ENCODE results near the gene ACACA.

ACACA gene

GRCh38 chr17:37188157-37188556 lies 218.5 kb downstream of the ACACA start:
- TF ChIP-seq, protein P1, sequence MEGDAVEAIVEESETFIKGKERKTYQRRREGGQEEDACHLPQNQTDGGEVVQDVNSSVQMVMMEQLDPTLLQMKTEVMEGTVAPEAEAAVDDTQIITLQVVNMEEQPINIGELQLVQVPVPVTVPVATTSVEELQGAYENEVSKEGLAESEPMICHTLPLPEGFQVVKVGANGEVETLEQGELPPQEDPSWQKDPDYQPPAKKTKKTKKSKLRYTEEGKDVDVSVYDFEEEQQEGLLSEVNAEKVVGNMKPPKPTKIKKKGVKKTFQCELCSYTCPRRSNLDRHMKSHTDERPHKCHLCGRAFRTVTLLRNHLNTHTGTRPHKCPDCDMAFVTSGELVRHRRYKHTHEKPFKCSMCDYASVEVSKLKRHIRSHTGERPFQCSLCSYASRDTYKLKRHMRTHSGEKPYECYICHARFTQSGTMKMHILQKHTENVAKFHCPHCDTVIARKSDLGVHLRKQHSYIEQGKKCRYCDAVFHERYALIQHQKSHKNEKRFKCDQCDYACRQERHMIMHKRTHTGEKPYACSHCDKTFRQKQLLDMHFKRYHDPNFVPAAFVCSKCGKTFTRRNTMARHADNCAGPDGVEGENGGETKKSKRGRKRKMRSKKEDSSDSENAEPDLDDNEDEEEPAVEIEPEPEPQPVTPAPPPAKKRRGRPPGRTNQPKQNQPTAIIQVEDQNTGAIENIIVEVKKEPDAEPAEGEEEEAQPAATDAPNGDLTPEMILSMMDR (IDR thresholded peaks at IDR 0.05; ENCODE audit: low read depth, low read length): no peak
- in situ Hi-C loops (cut with HindIII; ENCODE audit: low sequenced_read_pairs): no loop called here
- no peak for DNase-seq (ENCODE audit: low read depth, low spot score)
- H3K4me3 ChIP-seq (ENCODE audit: low read depth, low read length): no peak overlapping the region

DNA sequence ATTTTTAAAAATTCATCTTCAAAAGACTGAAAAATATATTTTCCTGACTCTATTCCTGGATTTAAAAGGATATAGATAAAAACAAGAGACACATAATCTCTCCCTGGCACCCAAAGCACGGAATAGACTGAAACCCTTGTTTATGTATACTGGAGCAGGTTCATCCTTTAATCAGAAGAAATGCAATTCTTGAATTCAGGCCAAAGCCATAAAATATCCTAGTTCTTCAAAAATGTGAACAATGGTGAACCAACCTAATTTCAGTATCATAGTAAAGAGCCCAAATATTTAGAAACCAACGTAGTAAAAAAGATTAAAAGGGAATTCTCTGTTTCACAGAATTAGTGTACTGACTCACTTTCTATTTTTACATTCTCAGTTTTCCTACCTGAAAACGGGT lies 219.4 kb downstream of the ACACA start:
- no peak overlapping the region for H3K4me3 ChIP-seq (ENCODE audit: low read depth, low read length)
- DNase-seq (ENCODE audit: low read depth, low spot score): peak; percentile 4
- in situ Hi-C loops (cut with HindIII; ENCODE audit: low sequenced_read_pairs): no loop called here
- TF ChIP-seq, protein P1 (IDR thresholded peaks at IDR 0.05; ENCODE audit: low read depth, low read length): no peak

- H3K4me3 ChIP-seq (ENCODE audit: low read depth, low read length): no peak overlapping the region
- in situ Hi-C loops (cut with HindIII; ENCODE audit: low sequenced_read_pairs): no loop called here
- TF ChIP-seq, protein P1 (IDR thresholded peaks at IDR 0.05; ENCODE audit: low read depth, low read length): no peak
- DNase-seq (ENCODE audit: low read depth, low spot score): peak; percentile 38
Observed at GRCh38 chr17:37182786-37183465, 223.7 kb downstream of the ACACA start.

DNA sequence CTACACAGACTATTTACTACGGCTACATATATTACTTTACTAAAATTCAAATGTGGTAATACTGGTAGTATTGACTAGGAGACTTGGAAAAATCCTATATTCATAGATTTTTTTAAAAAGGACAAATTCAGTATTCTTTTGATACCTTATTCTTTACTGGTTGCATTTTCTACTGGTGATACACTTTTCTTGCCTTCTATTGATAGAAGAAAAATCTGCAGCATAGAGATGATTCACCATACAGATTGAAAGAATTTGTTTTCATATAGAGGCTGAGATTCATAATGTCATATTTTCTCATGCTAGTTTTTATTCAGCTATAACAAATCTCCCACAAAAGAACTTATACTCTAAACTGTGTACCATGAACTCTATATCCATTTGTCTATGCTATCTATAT lies 226.3 kb downstream of the ACACA start:
- in situ Hi-C loops (cut with HindIII; ENCODE audit: low sequenced_read_pairs): no loop called here
- H3K4me3 ChIP-seq (ENCODE audit: low read depth, low read length): no peak overlapping the region
- DNase-seq (ENCODE audit: low read depth, low spot score): peak; percentile 11
- TF ChIP-seq, protein P1 (IDR thresholded peaks at IDR 0.05; ENCODE audit: low read depth, low read length): no peak

DNA sequence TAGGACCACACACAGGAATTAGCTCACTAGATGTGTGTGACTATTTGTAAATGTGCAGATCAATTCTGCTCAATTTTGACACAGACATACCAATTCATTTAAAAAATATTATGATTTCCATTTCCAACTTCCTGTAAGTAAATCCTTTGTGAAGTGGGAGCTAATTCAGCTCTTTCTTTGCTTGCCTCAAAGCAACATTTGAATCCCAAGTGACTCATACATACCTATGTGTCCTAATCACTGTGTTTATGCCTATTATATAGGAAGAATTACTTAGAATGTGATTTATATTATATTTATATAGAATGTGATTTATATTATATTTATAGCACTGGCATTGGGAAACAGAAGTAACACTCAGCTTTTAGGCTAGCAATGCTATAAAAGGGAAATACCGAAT lies 226.7 kb downstream of the ACACA start:
- TF ChIP-seq, protein P1 (IDR thresholded peaks at IDR 0.05; ENCODE audit: low read depth, low read length): no peak

DNA sequence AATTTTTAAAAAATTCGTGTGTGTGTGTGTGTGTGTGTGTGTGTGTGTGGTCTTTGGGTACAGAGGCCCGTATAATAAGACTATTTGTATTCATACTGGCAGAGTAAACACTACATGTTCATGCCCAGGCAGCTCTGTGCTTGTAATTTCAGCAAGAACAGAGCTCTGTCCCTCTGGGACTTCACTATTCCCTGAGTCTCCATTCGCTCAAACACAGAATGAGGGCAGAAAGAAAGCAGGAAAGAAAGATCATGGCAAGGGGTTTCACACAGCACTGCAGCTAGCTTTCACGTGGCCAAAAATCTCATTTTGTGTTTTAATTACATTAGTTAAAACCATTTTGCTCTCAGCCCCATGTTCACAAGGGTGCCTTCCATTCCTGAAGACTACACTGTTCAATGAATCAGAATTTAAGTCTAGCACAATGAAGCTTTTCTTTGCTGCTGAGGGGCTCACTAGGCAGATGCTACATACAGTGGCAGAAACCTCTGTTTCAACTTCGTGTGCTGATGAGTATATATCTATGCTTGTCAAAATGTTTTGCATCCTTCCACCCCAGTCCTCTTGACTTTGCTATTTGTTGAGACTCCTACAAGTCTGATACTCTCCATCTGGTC lies 229.3 kb downstream of the ACACA start:
- TF ChIP-seq, protein P1 (IDR thresholded peaks at IDR 0.05; ENCODE audit: low read depth, low read length): no peak
- in situ Hi-C loops (cut with HindIII; ENCODE audit: low sequenced_read_pairs): no loop called here
- no peak overlapping the region for H3K4me3 ChIP-seq (ENCODE audit: low read depth, low read length)
- peak; percentile 5 for DNase-seq (ENCODE audit: low read depth, low spot score)

More for the DNA sequence above, 226.7 kb downstream of the ACACA start:
- peak; percentile 76 for DNase-seq (ENCODE audit: low read depth, low spot score)
- no peak overlapping the region for H3K4me3 ChIP-seq (ENCODE audit: low read depth, low read length)
- in situ Hi-C loops (cut with HindIII; ENCODE audit: low sequenced_read_pairs): no loop called here

All from astrocyte of the spinal cord (primary cell).